IMR-90 (cell line): ENCODE measurements around the gene SLC30A2. TPM values are rescaled to one million over a fixed set of nuclear protein-coding genes. Genes with fewer than 3 reads are reported as not detected.

Experiments
- ATAC-seq: fragments of 200-7000 bp; cut with Tn5 transposase; 2 replicates; pipeline ENCODE4 v1.9.1; 2020; ENCODE audit warnings: low read depth, mild to moderate bottlenecking, moderate library complexity
- BruUV-seq: library from RNA; stranded (reverse); fragments of 400-500 nt; replicated peaks from 2 replicates; lab custom pipeline; 2021; lab: Mats Ljungman, UMichigan
- CTCF ChIA-PET: fragments of 300-600 bp; formaldehyde crosslinking; extraction: SDS; loops from one replicate; lab custom pipeline; 2021; ENCODE audit warnings: antibody characterized with exemption; lab: Yijun Ruan, JAX
- POLR2A ChIA-PET: fragments of 300-600 bp; sonication (Branson Sonifier 250); formaldehyde crosslinking; loops from one replicate; lab custom pipeline; 2022; ENCODE audit warnings: antibody characterized with exemption; ENCODE audit not compliant: unreplicated experiment; lab: Charles Lee
- DNase-seq: peaks from one replicate; pipeline ENCODE4 v3.0.0; 2013
- H2AFZ ChIP-seq: replicated peaks from 2 replicates; pipeline ENCODE3; 2013; ENCODE audit warnings: low read length, mild to moderate bottlenecking; ENCODE audit not compliant: poor library complexity
- H2AK5ac ChIP-seq: 2 replicates; pipeline ENCODE4 v1.6.1; 2013; ENCODE audit warnings: low read depth, low read length, inconsistent platforms
- H2AK9ac ChIP-seq: replicated peaks from 2 replicates; pipeline ENCODE3; 2013; ENCODE audit warnings: mild to moderate bottlenecking, low read depth, low read length, moderate library complexity; ENCODE audit not compliant: poor library complexity
- H2BK120ac ChIP-seq: 2 replicates; pipeline ENCODE4 v1.6.1; 2013; ENCODE audit warnings: low read depth, low read length, inconsistent platforms
- H2BK15ac ChIP-seq: 3 replicates; pipeline ENCODE4 v1.6.1; 2013; ENCODE audit warnings: low read depth, low read length, inconsistent platforms
- H2BK20ac ChIP-seq: 2 replicates; pipeline ENCODE4 v1.6.1; 2013; ENCODE audit warnings: low read depth, mild to moderate bottlenecking, inconsistent platforms, low read length, moderate library complexity
- H2BK5ac ChIP-seq: 2 replicates; pipeline ENCODE4 v1.6.1; 2013; ENCODE audit warnings: mild to moderate bottlenecking, low read depth, low read length, inconsistent platforms; ENCODE audit not compliant: poor library complexity, severe bottlenecking
- H3K14ac ChIP-seq: replicated peaks from 2 replicates; pipeline ENCODE4 v1.6.1; 2013; ENCODE audit warnings: low read depth, low read length, inconsistent platforms
- H3K18ac ChIP-seq: 2 replicates; pipeline ENCODE4 v1.6.1; 2013; ENCODE audit warnings: low read depth, low read length, control low read depth
- H3K23ac ChIP-seq: 2 replicates; pipeline ENCODE4 v1.6.1; 2013; ENCODE audit warnings: low read depth, low read length, inconsistent platforms
- H3K27ac ChIP-seq: 2 replicates; pipeline ENCODE4 v1.5.1; 2013; ENCODE audit warnings: mild to moderate bottlenecking, control low read depth, low read length; ENCODE audit not compliant: insufficient read depth
- H3K27me3 ChIP-seq: 2 replicates; pipeline ENCODE4 v1.6.1; 2013; ENCODE audit warnings: low read length; ENCODE audit not compliant: control insufficient read depth, insufficient read depth
- H3K36me3 ChIP-seq: 2 replicates; pipeline ENCODE4 v1.6.1; 2013; ENCODE audit warnings: low read length, mixed read lengths; ENCODE audit not compliant: control insufficient read depth, insufficient read depth
- H3K4ac ChIP-seq: 2 replicates; pipeline ENCODE4 v1.6.1; 2013; ENCODE audit warnings: low read depth, low read length, inconsistent platforms
- H3K4me1 ChIP-seq: 2 replicates; pipeline ENCODE4 v1.6.1; 2013; ENCODE audit warnings: low read length, mixed read lengths; ENCODE audit not compliant: control insufficient read depth, insufficient read depth
- H3K4me2 ChIP-seq: 2 replicates; pipeline ENCODE4 v1.6.1; 2013; ENCODE audit warnings: low read depth, mild to moderate bottlenecking, control low read depth, low read length, moderate library complexity
- H3K4me3 ChIP-seq: 2 replicates; pipeline ENCODE4 v1.5.1; 2013; ENCODE audit warnings: low read depth, mild to moderate bottlenecking, control low read depth, low read length, moderate library complexity; ENCODE audit not compliant: insufficient read depth
- H3K56ac ChIP-seq: 2 replicates; pipeline ENCODE4 v1.6.1; 2013; ENCODE audit warnings: low read length, inconsistent platforms; ENCODE audit not compliant: insufficient read depth; ENCODE audit errors: extremely low read depth
- H3K79me1 ChIP-seq, 2 experiments: 2 replicates each; pipeline ENCODE4 v1.6.1; 2013; ENCODE audit warnings: low read length in 2 of 2, inconsistent platforms in 1 of 2, low read depth in 1 of 2
- H3K9ac ChIP-seq: 2 replicates; pipeline ENCODE4 v1.6.1; 2013; ENCODE audit warnings: low read depth, low read length, control low read depth
- H3K9me1 ChIP-seq: 2 replicates; pipeline ENCODE4 v1.6.1; 2013; ENCODE audit warnings: low read length, inconsistent platforms; ENCODE audit not compliant: insufficient read depth
- H3K9me3 ChIP-seq: 2 replicates; pipeline ENCODE4 v1.6.1; 2013; ENCODE audit warnings: low read length; ENCODE audit not compliant: control insufficient read depth, insufficient read depth
- H4K20me1 ChIP-seq: 2 replicates; pipeline ENCODE4 v1.6.1; 2013; ENCODE audit warnings: low read length, inconsistent platforms; ENCODE audit not compliant: insufficient read depth
- H4K5ac ChIP-seq: 2 replicates; pipeline ENCODE4 v1.6.1; 2013; ENCODE audit warnings: mild to moderate bottlenecking, low read depth, low read length, control low read depth
- H4K8ac ChIP-seq, 2 experiments: 2 replicates each; pipeline ENCODE4 v1.6.1; 2013; ENCODE audit warnings: low read depth in 2 of 2, low read length in 2 of 2, control low read depth in 1 of 2, inconsistent platforms in 1 of 2
- H4K91ac ChIP-seq: 2 replicates; pipeline ENCODE4 v1.6.1; 2013; ENCODE audit warnings: low read depth, low read length, inconsistent platforms; ENCODE audit not compliant: insufficient read depth
- BHLHE40 ChIP-seq: fragments of 150-350 bp; IDR thresholded peaks from 2 replicates; pipeline ENCODE4 v1.6.1; 2016; ENCODE audit warnings: mild to moderate bottlenecking, low read depth, low read length
- CEBPB ChIP-seq: IDR thresholded peaks from 2 replicates; pipeline ENCODE4 v1.6.1; 2012; ENCODE audit warnings: low read depth, low read length, improper control_type of control experiment
- CHD1 ChIP-seq: IDR thresholded peaks from 2 replicates; pipeline ENCODE4 v1.6.1; 2012; ENCODE audit warnings: low read depth, low read length, improper control_type of control experiment
- FOS ChIP-seq: fragments of 150-350 bp; IDR thresholded peaks from 2 replicates; pipeline ENCODE4 v1.6.1; 2016; ENCODE audit warnings: low read depth, low read length
- MAFK ChIP-seq: IDR thresholded peaks from 2 replicates; pipeline ENCODE4 v1.6.1; 2012; ENCODE audit warnings: low read depth, low read length, improper control_type of control experiment
- MAZ ChIP-seq: IDR thresholded peaks from 2 replicates; pipeline ENCODE4 v1.6.1; 2012; ENCODE audit warnings: low read depth, mild to moderate bottlenecking, low read length, improper control_type of control experiment, moderate library complexity, borderline replicate concordance
- MXI1 ChIP-seq: IDR thresholded peaks from 2 replicates; pipeline ENCODE4 v1.6.1; 2012; ENCODE audit warnings: low read depth, mild to moderate bottlenecking, low read length, moderate library complexity, borderline replicate concordance
- NFE2L2 ChIP-seq: fragments of 150-350 bp; IDR thresholded peaks from 2 replicates; pipeline ENCODE4 v1.6.1; 2016; ENCODE audit warnings: low read depth, mild to moderate bottlenecking, low read length
- POLR2A ChIP-seq: IDR thresholded peaks from 2 replicates; pipeline ENCODE4 v1.6.1; 2012; ENCODE audit warnings: mild to moderate bottlenecking, low read depth, low read length
- RAD21 ChIP-seq: IDR thresholded peaks from 2 replicates; pipeline ENCODE4 v1.6.1; 2012; ENCODE audit warnings: low read length, improper control_type of control experiment
- RCOR1 ChIP-seq: IDR thresholded peaks from 2 replicates; pipeline ENCODE4 v1.6.1; 2012; ENCODE audit warnings: mild to moderate bottlenecking, low read length, improper control_type of control experiment; ENCODE audit not compliant: insufficient replicate concordance
- RFX5 ChIP-seq: IDR thresholded peaks from 2 replicates; pipeline ENCODE4 v1.8.0; 2012; ENCODE audit warnings: low read depth, mild to moderate bottlenecking, low read length, moderate library complexity
- SMC3 ChIP-seq: fragments of 150-350 bp; IDR thresholded peaks from 2 replicates; pipeline ENCODE4 v1.6.1; 2016; ENCODE audit warnings: low read depth, mild to moderate bottlenecking, antibody characterized with exemption, low read length, moderate library complexity
- USF2 ChIP-seq: fragments of 150-350 bp; IDR thresholded peaks from 2 replicates; pipeline ENCODE4 v1.6.1; 2017; ENCODE audit warnings: mild to moderate bottlenecking, antibody characterized with exemption, low read length, low read depth
- WGBS, 2 experiments: methylation state at CpG; one replicate each; pipeline versions ENCODE4 v1.1.5 to v1.1.7; 2013; ENCODE audit warnings: missing lambda C conversion rate in 2 of 2; ENCODE audit not compliant: insufficient read length in 1 of 2; ENCODE audit errors: extremely low coverage in 2 of 2; 5-methylcytosine and 5-hydroxymethylcytosine counted together
- dilution Hi-C: fragments of 300-500 bp; cut with HindIII; formaldehyde crosslinking; loops from one replicate; pipeline ENCODE4 v1.14.3; 2018; ENCODE audit warnings: low sequenced_read_pairs; ENCODE audit not compliant: unreplicated experiment
- in situ Hi-C: fragments of 300-500 bp; cut with MboI; formaldehyde crosslinking; loops from 3 replicates; pipeline ENCODE4 v1.14.3; 2019; ENCODE audit warnings: low sequenced_read_pairs, inconsistent platforms, mixed read lengths
- intact Hi-C: fragments of 100-400 bp; cut with micrococcal nuclease; formaldehyde crosslinking; loops from 2 replicates; pipeline ENCODE4 v1.10.0; 2022
- polyA plus RNA-seq, 3 experiments: library from polyadenylated mRNA; depleted of rRNA; stranded (reverse); fragments of >200 nt; gene quantifications; 2 replicates each; pipeline ENCODE4 v1.2.3, GENCODE V29; 2012; ENCODE audit warnings: low replicate concordance in 1 of 3
- total RNA-seq: library from RNA; depleted of rRNA; stranded (reverse); fragments of >200 nt; gene quantifications from 2 replicates; pipeline ENCODE4 v1.2.3, GENCODE V29; 2012
- TF ChIP-seq, protein P1 (sequence below): fragments of 150-350 bp; IDR thresholded peaks from 2 replicates; pipeline ENCODE4 v1.6.1; 2016; ENCODE audit warnings: low read depth, mild to moderate bottlenecking, low read length, moderate library complexity, borderline replicate concordance
- TF ChIP-seq, protein P2 (sequence below): conservative IDR thresholded peaks from 2 replicates; pipeline ENCODE4 v1.5.1; 2012; ENCODE audit warnings: mild to moderate bottlenecking, low read depth, low read length, improper control_type of control experiment

SLC30A2 gene
- total and polyA plus RNA-seq, 2 of the 4 experiments (the other 2 are of a cell fraction) = not detected

DNA sequence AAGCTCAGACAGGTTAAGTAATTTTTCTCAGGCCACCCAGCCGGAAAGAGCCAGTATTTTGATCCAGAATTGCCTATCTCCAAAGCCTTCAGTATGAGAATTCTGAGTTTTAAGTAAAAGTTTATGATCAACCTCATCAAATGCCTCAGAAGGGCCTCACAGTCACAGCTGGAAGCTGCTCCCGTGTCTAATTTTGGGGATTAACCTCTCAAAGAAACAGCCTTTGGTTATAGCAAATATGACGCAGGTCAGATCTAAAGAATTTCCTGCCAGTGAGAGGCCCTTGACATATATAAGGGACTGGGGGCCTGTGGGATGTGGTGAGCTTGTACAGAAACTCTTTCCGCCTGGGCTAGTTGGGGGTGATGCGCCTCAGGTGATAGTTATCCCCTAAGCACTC lies 22.1 kb downstream of the SLC30A2 start:
- no peak overlapping the region for H4K5ac ChIP-seq
- no peaks in the 10 kb centered on the region for H4K20me1 ChIP-seq
- H3K23ac ChIP-seq = no peak overlapping the region
- H3K4me2 ChIP-seq = no peak overlapping the region
- H2BK15ac ChIP-seq = no peak overlapping the region
- peaks cover 18% of the 10 kb centered on the region for H3K4me1 ChIP-seq
- no peak overlapping the region for H3K56ac ChIP-seq
- H3K14ac ChIP-seq = no peak overlapping the region
- H3K4me3 ChIP-seq = no peak overlapping the region
- POLR2A ChIA-PET = no interaction called here
- 80% methylated on average over 1 of the region's 5 CpGs; no CpG with 5 or more reads in 1 of the 2 experiments for WGBS, 2 experiments
- dilution Hi-C loops = no loop called here
- BruUV-seq = no TSS peak
- no peak overlapping the region for H3K9ac ChIP-seq
- H2AK9ac ChIP-seq = no peak overlapping the region
- no peak overlapping the region for H2AK5ac ChIP-seq
- H2AFZ ChIP-seq = no peak overlapping the region
- H3K9me3 ChIP-seq = no peaks in the 10 kb centered on the region
- CTCF ChIA-PET = no interaction called here
- H3K36me3 ChIP-seq = no peaks in the 10 kb centered on the region
- peaks cover 2% of the 10 kb centered on the region; the same call in 1 of the 2 replicates for H3K27me3 ChIP-seq
- H2BK120ac ChIP-seq = no peak overlapping the region
- H4K8ac ChIP-seq = no peak overlapping the region
- H2BK5ac ChIP-seq = no peak overlapping the region
- H3K4ac ChIP-seq = no peak overlapping the region
- in situ Hi-C loops = no loop called here
- no peak for TF ChIP-seq MXI1
- TF ChIP-seq MAZ = no peak
- TF ChIP-seq RAD21 = no peak
- no peak for TF ChIP-seq BHLHE40
- TF ChIP-seq POLR2A = no peak
- no peak for TF ChIP-seq USF2
- no peak for TF ChIP-seq CHD1
- no peak for TF ChIP-seq CEBPB
- no peak for TF ChIP-seq FOS
- TF ChIP-seq RFX5 = no peak
- TF ChIP-seq, protein P1, sequence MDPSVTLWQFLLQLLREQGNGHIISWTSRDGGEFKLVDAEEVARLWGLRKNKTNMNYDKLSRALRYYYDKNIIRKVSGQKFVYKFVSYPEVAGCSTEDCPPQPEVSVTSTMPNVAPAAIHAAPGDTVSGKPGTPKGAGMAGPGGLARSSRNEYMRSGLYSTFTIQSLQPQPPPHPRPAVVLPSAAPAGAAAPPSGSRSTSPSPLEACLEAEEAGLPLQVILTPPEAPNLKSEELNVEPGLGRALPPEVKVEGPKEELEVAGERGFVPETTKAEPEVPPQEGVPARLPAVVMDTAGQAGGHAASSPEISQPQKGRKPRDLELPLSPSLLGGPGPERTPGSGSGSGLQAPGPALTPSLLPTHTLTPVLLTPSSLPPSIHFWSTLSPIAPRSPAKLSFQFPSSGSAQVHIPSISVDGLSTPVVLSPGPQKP = no peak
- no peak for TF ChIP-seq NFE2L2
- TF ChIP-seq MAFK = no peak
- no peak for TF ChIP-seq RCOR1
- TF ChIP-seq, protein P2, sequence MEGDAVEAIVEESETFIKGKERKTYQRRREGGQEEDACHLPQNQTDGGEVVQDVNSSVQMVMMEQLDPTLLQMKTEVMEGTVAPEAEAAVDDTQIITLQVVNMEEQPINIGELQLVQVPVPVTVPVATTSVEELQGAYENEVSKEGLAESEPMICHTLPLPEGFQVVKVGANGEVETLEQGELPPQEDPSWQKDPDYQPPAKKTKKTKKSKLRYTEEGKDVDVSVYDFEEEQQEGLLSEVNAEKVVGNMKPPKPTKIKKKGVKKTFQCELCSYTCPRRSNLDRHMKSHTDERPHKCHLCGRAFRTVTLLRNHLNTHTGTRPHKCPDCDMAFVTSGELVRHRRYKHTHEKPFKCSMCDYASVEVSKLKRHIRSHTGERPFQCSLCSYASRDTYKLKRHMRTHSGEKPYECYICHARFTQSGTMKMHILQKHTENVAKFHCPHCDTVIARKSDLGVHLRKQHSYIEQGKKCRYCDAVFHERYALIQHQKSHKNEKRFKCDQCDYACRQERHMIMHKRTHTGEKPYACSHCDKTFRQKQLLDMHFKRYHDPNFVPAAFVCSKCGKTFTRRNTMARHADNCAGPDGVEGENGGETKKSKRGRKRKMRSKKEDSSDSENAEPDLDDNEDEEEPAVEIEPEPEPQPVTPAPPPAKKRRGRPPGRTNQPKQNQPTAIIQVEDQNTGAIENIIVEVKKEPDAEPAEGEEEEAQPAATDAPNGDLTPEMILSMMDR = no peak
- TF ChIP-seq SMC3 = no peak
- no peak overlapping the region for H3K18ac ChIP-seq
- H3K79me1 ChIP-seq = no peaks in the 10 kb centered on the region
- no peak overlapping the region for H2BK20ac ChIP-seq
- intact Hi-C loops = no loop called here
- no peak for DNase-seq
- ATAC-seq = no peak
- no peak overlapping the region for H3K27ac ChIP-seq
- no peak overlapping the region for H4K91ac ChIP-seq
- H3K9me1 ChIP-seq = peaks cover 4% of the 10 kb centered on the region
